Muscle of arm (tissue), 12 donors: ENCODE results near the gene LYPD8. TPM values are rescaled to one million over a fixed set of nuclear protein-coding genes. Genes with fewer than 3 reads are reported as not detected.

ENCODE experiments used
- DNase-seq: peaks from one replicate; pipeline ENCODE4 v3.0.0-alpha.2; 2013
- polyA plus RNA-seq, 12 donors: library from polyadenylated mRNA; unstranded; fragments of 120-200 nt; gene quantifications; one replicate each; pipeline ENCODE4 v1.2.1, GENCODE V29; 2013; ENCODE audit not compliant: insufficient read length in 12 of 12

Gene LYPD8
- polyA plus RNA-seq, 12 donors, result not detected

DNA sequence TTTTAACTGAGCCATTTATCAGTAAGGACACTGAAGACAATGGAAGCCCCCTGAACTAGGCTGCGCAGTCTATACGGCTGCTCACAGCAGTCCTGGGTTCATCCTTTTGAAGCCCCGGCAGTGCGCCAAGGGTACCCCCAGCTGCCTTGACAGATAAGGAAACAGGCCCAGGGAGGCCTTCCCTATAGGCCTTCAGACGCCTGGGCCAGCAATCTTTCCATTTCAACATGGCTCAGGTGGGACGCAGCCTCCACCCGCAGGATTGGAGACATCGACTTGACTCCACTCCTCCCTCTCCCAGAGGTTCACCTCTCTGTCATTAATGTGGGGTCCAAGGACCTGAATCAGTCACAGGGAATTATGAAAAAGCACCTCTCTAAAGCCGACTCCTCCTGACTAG is 2.8 kb upstream of the LYPD8 start:
- DNase-seq, result no peak

- DNase-seq, result no peak
These were observed 2.2 kb upstream of the LYPD8 start for GRCh38 chr1:248757784-248758195.

- no peak for DNase-seq
These were observed 1.1 kb upstream of the LYPD8 start for GRCh38 chr1:248756636-248757035.

GRCh38 chr1:248756151-248756550 is 592 bp upstream of the LYPD8 start:
- no peak for DNase-seq

GRCh38 chr1:248753708-248754280 is 1.8 kb downstream of the LYPD8 start:
- no peak for DNase-seq

DNA sequence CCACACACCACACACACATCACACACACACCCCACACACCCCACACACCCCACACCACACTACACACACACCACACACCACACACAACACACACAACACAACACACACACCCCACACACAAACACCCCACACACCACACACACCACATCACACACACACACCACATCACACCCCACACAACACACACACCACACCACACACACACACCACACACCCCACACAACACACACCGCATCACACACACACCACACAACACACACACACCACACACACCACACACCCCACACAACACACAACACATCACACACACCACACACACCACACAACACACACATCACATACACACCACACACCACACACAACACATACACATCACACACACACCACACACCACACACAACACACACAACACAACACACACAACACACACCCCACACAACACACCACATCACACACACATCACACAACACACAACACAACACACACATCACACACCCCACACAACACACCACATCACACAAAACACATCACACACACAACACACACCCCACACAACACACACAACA is 2.4 kb downstream of the LYPD8 start:
- DNase-seq, result no peak

DNA sequence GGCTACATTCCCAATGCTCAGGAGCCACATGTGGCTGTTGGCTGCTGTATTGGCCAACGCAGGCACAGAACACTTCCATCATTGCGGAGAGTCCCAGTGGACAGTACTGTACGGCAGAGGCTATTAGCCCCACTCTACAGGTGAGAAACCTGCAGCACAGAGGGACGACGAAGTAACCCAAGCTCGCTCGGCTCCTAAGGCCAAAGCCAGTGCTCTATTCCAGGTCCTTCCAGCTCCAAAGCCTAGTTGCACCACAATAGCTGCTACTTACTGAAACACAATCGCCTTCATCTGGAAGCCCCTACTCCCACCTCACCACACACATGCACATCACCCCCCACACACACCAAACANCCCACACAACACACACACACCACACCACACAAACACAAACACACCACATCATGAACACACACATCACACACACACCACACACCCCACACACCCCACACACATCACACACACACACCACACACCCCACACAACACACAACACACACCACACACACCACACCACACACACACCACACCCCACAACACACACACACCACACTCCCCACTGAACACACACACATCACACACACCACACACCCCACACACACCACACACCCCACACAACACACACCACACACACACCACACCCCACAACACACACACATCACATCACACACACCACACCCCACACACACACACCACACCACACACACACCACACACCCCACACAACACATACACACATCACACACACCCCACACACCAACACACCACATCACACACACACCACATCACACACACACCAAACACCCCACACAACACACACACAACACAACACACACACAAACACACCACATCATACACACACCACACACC is 3.2 kb downstream of the LYPD8 start:
- DNase-seq, result no peak

DNA sequence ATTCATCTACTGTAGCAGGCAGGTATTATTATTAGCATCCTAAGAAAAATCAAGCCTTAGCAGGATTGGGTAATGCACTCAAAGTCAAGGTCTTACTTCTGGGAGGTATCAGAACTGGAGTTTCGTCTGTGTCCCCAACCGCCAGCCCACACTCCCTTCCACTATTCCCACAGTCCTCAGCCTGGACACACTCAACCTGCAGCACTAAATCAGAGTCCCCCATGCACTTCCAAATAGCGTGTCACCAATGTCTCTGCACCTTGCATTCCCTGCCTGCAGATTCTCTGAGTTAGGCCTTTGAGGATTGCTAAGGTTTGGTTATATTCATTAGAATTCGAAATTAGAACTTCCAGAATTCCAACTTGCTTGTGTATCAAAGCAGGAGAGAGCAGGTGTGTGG is 3.9 kb downstream of the LYPD8 start:
- DNase-seq, result no peak

GRCh38 chr1:248751142-248751541 is 4.4 kb downstream of the LYPD8 start:
- no peak for DNase-seq

DNA sequence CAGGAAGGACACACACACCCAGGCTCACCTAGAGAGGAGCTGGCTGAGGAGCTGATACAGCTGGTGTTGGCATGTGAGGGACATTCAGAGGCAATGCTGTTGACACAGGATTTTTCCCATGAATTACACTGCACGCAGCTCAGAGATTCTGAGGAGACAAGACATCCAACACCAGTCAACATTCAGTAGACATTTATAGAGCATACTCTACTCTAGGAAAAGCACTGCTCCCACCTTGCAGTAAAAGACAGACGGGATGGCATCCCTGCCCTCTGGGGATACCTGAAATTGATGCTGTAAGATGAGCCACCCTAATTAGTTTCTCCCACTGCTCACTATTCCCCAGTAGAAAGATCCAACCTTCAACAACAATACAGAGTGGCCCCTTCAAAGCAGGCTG is 5.1 kb downstream of the LYPD8 start:
- no peak for DNase-seq

DNA sequence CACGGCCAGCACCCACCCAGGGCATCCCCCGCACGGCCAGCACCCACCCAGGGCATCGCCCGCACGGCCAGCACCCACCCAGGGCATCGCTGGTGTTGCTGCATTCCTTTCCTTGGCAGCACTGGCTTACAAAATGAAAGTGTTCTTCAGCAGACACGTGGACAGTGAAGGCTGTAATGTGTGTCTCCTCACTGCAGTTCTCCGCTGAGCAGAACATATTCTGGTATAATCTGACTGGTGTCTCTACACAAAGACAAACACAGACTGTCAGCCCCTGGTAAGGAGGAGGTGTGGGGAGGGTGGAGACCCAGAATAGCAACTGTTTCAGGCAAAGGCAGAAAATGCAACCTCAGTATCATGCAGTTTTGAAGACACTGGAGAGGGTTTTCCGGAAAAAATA is 7.3 kb downstream of the LYPD8 start:
- no peak for DNase-seq

- no peak for DNase-seq
These were observed 14.7 kb downstream of the LYPD8 start for GRCh38 chr1:248740876-248741275.

DNA sequence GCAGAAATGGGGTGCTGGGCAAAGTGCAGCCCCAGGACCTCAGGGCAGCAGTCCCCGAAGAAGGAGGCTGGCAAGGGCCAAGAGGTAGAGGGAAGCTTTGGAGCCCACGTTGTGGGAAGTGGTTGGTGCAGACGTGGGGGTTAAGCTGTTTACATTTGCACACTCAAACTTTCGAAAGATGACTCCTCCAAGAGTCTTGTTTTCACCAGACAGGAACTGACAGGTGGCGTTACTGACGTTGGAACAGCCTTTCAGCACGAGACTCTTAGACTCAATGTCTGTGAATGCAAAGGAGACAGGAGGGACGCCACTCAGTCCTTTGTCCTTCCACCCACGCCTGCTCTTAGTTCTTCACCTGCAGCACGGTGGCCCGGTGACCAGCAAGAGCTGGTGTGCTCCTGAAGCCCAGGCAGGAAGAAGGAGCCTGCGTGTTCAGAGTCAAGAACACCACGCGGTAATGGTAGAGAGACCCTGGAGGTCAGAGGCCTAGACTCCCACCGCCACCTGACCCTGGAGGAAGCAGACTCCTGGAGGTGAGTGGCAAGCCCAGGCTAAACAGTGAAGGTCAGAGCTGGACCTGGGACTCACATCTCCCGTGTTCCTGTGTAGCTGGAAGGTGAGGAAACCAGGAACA is 15.9 kb downstream of the LYPD8 start:
- DNase-seq, result no peak

GRCh38 chr1:248737457-248737856 is 18.1 kb downstream of the LYPD8 start:
- DNase-seq, result no peak

- DNase-seq, result no peak
These were observed 18.6 kb downstream of the LYPD8 start for GRCh38 chr1:248736977-248737376.

- no peak for DNase-seq
These were observed 22.0 kb downstream of the LYPD8 start for GRCh38 chr1:248733566-248733965.

DNA sequence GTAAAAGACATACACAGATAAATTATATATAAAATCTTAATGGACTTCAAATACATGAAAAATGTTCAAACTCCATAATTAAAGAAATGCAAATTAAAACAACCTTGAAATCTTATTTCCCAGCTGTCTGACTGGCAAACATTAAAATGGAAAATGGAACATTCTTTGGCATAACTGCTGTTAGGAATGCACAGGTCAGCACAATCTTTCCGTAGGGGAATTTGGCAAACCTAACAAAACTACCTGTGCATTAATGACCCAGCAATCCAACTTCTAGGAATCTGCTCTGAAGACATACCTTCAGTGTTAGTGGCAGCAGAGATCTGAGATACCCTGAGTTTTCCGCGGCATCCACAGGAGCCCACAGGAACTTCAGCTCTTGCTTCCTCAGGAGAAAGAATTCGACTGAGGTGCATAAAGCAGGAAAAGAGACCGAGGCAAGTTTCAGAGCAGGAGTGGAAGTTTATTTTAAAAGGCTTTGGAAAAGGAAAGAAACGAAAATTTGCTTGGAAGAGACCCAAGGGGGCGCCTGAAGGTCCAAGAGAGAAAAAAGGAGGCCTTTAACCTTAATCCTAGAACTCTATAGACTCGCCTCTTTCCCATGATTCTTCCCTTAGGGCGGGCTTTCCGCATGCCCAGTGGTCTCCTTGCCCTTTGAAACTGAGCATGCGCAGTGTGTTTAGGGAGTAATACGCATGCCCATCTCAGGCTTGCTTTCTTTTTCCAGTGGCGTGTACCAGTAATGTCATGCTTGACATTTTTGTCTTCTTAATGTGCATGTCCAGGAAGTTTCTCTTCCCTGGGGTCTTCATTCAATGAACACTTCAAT is 24.8 kb downstream of the LYPD8 start:
- no peak for DNase-seq

DNA sequence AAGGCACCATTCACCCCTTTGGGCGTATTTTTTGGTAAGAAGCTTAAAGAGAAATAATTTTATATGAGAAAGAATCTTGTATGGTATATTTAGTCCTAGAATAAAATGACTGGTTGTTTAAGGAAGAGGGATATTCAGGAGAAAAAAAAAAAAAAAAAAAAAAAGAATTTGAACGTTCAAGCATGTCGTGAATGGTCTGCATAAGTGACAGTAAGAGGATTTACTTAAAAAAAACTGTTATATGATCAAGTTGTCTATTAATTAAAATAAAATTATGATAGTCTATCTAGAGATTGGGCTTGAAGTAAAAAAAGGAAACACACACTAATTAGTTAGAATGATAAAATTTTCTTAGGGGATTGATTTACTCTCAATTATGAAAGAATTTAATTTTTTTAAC is 41.3 kb downstream of the LYPD8 start:
- DNase-seq, result no peak

DNA sequence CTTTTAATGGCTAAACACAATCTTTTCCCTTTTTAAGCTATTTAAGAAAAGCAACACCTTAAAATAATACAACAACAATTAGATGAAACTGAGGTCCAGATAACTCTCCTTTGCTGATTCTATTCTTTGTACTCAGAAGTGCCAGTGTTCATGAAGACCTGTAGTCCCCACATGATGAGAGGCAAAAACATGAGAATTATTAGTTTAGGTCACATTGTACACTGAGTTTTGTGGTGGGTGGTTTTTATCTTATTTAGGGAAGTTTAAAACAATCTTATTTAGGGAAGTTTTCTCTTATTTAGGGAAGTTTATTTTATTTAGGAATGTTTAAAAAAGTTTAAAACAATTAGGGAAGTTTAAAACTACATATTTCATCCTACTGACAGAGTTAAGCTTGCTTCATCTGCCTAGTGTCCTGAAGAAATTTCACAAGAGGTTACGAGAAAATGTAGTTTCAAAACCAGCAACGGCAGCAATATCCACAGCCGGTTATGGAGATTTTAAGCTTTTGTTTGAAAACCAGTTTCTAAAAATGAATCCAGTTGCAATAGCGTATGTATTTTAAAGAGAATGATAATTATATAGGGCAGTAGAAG is 45.2 kb downstream of the LYPD8 start:
- no peak for DNase-seq

DNA sequence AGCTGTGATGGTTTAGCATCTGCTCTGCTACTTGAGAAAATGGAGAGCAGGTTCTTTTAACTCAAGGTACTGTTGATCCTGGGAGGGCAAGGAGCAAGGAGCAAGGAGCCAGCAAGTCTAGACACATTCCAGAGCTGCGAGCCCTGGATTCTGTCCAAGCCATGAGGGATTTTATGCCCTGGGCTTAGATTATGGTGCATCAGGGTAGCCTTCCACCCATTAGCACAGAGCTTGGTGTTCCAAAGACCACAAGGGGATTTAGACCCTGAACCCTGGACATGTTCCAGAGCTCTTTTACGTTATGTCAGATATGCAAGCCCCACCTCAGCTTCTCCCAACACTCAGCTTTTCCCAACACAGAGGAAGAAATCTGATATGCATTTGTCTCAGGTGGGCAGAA is 51.0 kb downstream of the LYPD8 start:
- DNase-seq, result no peak

DNA sequence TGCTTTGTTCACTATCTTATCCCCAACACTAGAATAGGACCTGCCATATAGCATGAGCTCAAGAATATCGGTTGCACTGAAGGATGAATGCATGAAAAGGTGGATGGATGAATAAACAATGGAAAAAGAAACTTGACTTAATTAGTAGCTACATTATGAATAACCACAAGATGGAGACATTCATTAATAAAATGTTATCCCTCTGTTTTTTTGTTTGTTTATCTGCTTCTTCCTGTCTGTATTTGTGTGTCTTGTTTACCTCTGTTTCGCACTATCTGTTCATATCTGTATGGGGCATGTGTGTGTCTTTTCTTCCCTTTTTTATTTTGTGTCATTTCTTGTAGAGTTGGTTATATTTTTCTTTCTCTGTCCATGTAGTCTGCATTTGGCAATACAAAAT is 51.9 kb downstream of the LYPD8 start:
- no peak for DNase-seq

DNA sequence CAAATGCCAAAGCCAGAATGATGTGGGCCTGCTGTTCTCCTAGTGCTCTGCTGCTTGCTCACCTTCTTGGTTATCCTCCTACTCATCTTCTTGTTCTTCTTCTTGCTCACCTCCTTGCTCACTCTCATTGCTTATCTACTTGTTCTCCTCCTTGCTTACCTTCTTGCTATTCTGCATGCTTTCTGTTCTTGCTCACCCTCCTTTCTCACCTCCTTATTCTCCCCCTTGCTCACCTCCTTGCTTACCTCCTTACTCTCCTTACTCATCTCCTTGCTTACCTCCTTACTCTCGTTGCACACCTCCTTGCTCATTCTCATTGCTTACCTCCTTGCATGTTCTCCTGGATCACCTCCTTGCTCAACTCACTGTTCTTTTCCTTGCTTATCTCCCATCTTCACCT is 52.8 kb downstream of the LYPD8 start, which contains the start of gene OR14I1:
Gene OR14I1 (minus strand): TSS at position 53 of the 400 bp plus-strand sequence.
- DNase-seq, result no peak
